HEK293T (cell line): ENCODE measurements around the gene NOC2L.

Experiments used
- BHLHE40 ChIP-seq: fragments of 450-650 bp; IDR thresholded peaks from 2 replicates; pipeline ENCODE4 v1.6.1; 2016; ENCODE audit warnings: mild to moderate bottlenecking, moderate library complexity, borderline replicate concordance
- FOXA1 ChIP-seq: fragments of 450-650 bp; IDR thresholded peaks from 2 replicates; pipeline ENCODE4 v1.6.1; 2016; ENCODE audit warnings: mild to moderate bottlenecking
- NFRKB ChIP-seq: fragments of 450-650 bp; IDR thresholded peaks from 2 replicates; pipeline ENCODE4 v1.6.1; 2016; ENCODE audit warnings: mild to moderate bottlenecking, moderate library complexity
- SP1 ChIP-seq: fragments of 450-650 bp; IDR thresholded peaks from 2 replicates; pipeline ENCODE4 v1.6.1; 2017
- TF ChIP-seq, protein P1 (sequence below): fragments of 450-650 bp; IDR thresholded peaks from 2 replicates; pipeline ENCODE4 v1.6.1; 2016

DNA sequence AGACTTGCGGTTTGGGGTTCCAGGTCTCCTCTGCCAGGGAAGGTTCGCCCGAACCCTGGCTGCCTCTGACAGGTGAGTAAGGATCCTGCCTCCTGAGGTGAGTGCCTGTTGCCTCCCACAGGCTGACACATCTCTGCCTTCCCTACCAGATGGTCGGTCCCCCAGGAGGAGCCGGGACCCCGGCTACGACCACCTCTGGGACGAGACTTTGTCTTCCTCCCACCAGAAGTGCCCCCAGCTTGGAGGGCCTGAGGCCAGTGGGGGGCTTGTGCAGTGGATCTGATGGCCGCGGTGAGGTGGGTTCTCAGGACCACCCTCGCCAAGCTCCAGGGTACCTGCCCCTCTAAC lies 15.2 kb upstream of the NOC2L start:
- TF ChIP-seq, protein P1, sequence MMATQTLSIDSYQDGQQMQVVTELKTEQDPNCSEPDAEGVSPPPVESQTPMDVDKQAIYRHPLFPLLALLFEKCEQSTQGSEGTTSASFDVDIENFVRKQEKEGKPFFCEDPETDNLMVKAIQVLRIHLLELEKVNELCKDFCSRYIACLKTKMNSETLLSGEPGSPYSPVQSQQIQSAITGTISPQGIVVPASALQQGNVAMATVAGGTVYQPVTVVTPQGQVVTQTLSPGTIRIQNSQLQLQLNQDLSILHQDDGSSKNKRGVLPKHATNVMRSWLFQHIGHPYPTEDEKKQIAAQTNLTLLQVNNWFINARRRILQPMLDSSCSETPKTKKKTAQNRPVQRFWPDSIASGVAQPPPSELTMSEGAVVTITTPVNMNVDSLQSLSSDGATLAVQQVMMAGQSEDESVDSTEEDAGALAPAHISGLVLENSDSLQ, result no peak
- TF ChIP-seq FOXA1, result no peak
- no peak for TF ChIP-seq BHLHE40
- TF ChIP-seq SP1, result no peak
- TF ChIP-seq NFRKB, result no peak
